ENCODE measurements around the gene EZH1.

The EZH1 gene

DNA sequence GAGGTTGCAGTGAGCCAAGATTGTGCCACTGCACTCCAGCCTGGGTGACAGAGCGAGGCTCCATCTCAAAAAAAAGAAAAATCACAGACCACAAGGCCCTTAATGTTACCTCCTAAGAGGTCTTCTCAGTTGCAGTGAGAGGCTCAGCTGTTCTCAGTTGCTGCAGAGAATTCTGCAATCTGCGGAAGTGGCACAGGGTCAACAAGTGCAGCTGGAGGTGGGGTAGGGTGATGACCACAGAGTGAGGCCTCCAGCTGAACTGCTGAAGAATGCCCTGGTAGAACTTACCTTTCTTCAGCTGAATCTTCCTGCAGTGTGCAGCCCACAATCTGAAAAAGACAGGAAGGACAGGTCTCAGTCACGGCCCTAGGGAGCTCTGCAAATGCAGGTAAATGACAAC, 36.3 kb downstream of the EZH1 start:
- Histone ChIP-seq H3K4me1 (ENCODE audit: control insufficient read depth, insufficient read depth, low read length) (no peaks in the 10 kb centered on the region), H3K27ac (ENCODE audit: low read length) (no peak overlapping the region), H3K9ac (ENCODE audit: low read length in 2 of 2) (no peak overlapping the region), H3K4me3 (ENCODE audit: low read length in 2 of 2) (no peak overlapping the region), H3K9me3 (ENCODE audit: control insufficient read depth in 2 of 2, low read length in 2 of 2) (no peaks in the 10 kb centered on the region), H3K36me3 (ENCODE audit: control insufficient read depth in 2 of 2, insufficient read depth in 2 of 2, low read length in 2 of 2) (peaks cover 72 to 77% of the 10 kb centered on the region in 2 donors), H3K27me3 (ENCODE audit: control insufficient read depth in 1 of 2, insufficient read depth in 2 of 2, low read length in 2 of 2) (no peaks in the 10 kb centered on the region)

DNA sequence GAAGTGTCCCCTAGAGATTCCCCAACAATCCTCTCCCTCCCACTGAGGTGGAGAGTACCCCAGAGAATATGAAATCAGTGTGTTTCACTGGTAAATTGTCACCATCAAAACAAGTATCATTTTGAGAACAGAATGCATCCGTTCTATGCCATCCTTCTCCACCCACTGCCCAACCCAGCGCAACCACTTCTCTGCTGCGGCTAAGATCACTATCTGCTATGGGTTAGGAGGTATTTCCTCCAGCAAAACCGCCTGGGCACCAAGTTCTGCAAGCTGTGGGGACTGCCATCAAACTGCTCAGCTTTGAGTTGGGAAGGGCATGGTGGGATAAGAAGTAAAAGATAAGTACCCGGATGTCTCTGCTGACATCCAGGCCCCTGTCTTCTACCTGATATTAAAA, 38.1 kb downstream of the EZH1 start:
- Histone ChIP-seq H3K9me3 (ENCODE audit: control insufficient read depth in 2 of 2, low read length in 2 of 2) (no peaks in the 10 kb centered on the region), H3K36me3 (ENCODE audit: control insufficient read depth in 2 of 2, insufficient read depth in 2 of 2, low read length in 2 of 2) (peaks cover 70 to 78% of the 10 kb centered on the region in 2 donors), H3K27me3 (ENCODE audit: control insufficient read depth in 1 of 2, insufficient read depth in 2 of 2, low read length in 2 of 2) (no peaks in the 10 kb centered on the region), H3K4me1 (ENCODE audit: control insufficient read depth, insufficient read depth, low read length) (no peaks in the 10 kb centered on the region), H3K9ac (ENCODE audit: low read length in 2 of 2) (no peak overlapping the region), H3K27ac (ENCODE audit: low read length) (no peak overlapping the region), H3K4me3 (ENCODE audit: low read length in 2 of 2) (no peak overlapping the region)

- no peaks in the 10 kb centered on the region for H3K27me3 ChIP-seq (ENCODE audit: control insufficient read depth in 1 of 2, insufficient read depth in 2 of 2, low read length in 2 of 2)
- H3K9ac ChIP-seq (ENCODE audit: low read length in 2 of 2), result no peak overlapping the region
- H3K9me3 ChIP-seq (ENCODE audit: control insufficient read depth in 2 of 2, low read length in 2 of 2), result no peaks in the 10 kb centered on the region
- no peak overlapping the region for H3K27ac ChIP-seq (ENCODE audit: low read length)
- no peaks in the 10 kb centered on the region for H3K4me1 ChIP-seq (ENCODE audit: control insufficient read depth, insufficient read depth, low read length)
- no peak overlapping the region for H3K4me3 ChIP-seq (ENCODE audit: low read length in 2 of 2)
- H3K36me3 ChIP-seq (ENCODE audit: control insufficient read depth in 2 of 2, insufficient read depth in 2 of 2, low read length in 2 of 2), result peaks cover 80 to 81% of the 10 kb centered on the region in 2 donors
Observed at GRCh38 chr17:42704837-42705494, 39.9 kb downstream of the EZH1 start.

GRCh38 chr17:42704490-42704836, 40.4 kb downstream of the EZH1 start:
- Histone ChIP-seq H3K4me3 (ENCODE audit: low read length in 2 of 2) (no peak overlapping the region), H3K9me3 (ENCODE audit: control insufficient read depth in 2 of 2, low read length in 2 of 2) (no peaks in the 10 kb centered on the region), H3K27me3 (ENCODE audit: control insufficient read depth in 1 of 2, insufficient read depth in 2 of 2, low read length in 2 of 2) (no peaks in the 10 kb centered on the region), H3K36me3 (ENCODE audit: control insufficient read depth in 2 of 2, insufficient read depth in 2 of 2, low read length in 2 of 2) (peaks cover 77 to 78% of the 10 kb centered on the region in 2 donors), H3K9ac (ENCODE audit: low read length in 2 of 2) (no peak overlapping the region), H3K4me1 (ENCODE audit: control insufficient read depth, insufficient read depth, low read length) (no peaks in the 10 kb centered on the region), H3K27ac (ENCODE audit: low read length) (no peak overlapping the region)

DNA sequence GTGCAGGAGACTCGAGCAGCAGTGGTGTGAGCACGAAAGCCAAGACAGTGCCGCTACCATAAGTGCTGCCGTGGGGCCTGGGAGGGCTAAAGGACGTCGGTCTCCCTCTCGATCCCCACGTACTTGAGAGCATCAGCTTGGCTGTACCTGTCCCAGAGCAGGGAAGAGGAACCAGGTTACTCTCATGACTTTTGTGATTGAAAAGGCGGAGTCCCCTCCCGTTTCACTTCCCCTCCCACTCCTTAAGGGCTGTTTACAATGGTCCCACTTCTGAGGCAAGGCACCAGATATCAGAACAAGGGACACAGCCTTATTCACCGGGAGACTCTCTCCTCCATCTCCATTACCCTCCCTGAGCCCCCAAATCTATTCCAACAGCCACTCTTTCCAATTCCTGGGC, 42.4 kb downstream of the EZH1 start:
- Histone ChIP-seq H3K36me3 (ENCODE audit: control insufficient read depth in 2 of 2, insufficient read depth in 2 of 2, low read length in 2 of 2) (peaks cover 67 to 73% of the 10 kb centered on the region in 2 donors), H3K4me1 (ENCODE audit: control insufficient read depth, insufficient read depth, low read length) (peaks cover 8% of the 10 kb centered on the region), H3K27me3 (ENCODE audit: control insufficient read depth in 1 of 2, insufficient read depth in 2 of 2, low read length in 2 of 2) (no peaks in the 10 kb centered on the region), H3K9me3 (ENCODE audit: control insufficient read depth in 2 of 2, low read length in 2 of 2) (no peaks in the 10 kb centered on the region), H3K27ac (ENCODE audit: low read length) (no peak overlapping the region), H3K9ac (ENCODE audit: low read length in 2 of 2) (no peak overlapping the region), H3K4me3 (ENCODE audit: low read length in 2 of 2) (no peak overlapping the region)

DNA sequence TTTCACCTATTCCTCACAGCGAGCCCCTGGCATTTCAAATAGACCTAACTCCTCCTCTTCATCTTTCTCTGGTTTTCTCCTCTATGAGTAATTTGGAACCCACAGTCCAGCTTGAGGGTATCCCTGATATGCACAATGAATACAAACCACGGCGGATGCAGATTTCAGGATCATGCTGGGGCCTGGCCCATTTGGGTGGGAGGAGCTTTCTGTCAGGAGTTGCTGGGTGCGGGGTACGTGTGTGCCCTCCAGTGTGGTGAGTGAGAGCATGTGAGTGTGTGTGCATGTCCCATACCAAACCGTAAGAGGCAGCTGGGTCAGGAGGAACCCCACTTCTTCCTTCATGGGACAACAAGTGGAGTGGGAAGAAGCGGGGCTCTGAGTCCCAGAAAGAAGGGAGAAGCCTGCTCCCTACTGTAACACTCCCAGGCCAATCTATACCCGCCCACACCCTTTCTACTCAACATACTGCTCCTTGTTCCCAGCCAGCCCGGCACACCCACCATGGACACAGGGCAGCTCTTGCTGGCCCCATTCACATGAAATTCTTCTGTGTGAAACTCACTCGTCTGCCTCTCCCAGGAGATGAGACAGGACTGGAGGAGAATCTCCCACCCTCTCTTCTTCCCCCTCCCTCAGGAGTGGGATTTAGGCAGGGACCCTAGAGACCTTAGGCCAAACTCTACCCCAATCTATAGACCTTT, 44.1 kb downstream of the EZH1 start:
- Histone ChIP-seq H3K9me3 (ENCODE audit: control insufficient read depth in 2 of 2, low read length in 2 of 2) (no peaks in the 10 kb centered on the region), H3K4me3 (ENCODE audit: low read length in 2 of 2) (no peak overlapping the region), H3K9ac (ENCODE audit: low read length in 2 of 2) (no peak overlapping the region), H3K27me3 (ENCODE audit: control insufficient read depth in 1 of 2, insufficient read depth in 2 of 2, low read length in 2 of 2) (no peaks in the 10 kb centered on the region), H3K27ac (ENCODE audit: low read length) (no peak overlapping the region), H3K4me1 (ENCODE audit: control insufficient read depth, insufficient read depth, low read length) (peaks cover 8% of the 10 kb centered on the region), H3K36me3 (ENCODE audit: control insufficient read depth in 2 of 2, insufficient read depth in 2 of 2, low read length in 2 of 2) (peaks cover 62% of the 10 kb centered on the region in 2 donors)

- Histone ChIP-seq H3K36me3 (ENCODE audit: control insufficient read depth in 2 of 2, insufficient read depth in 2 of 2, low read length in 2 of 2) (peaks cover 58 to 61% of the 10 kb centered on the region in 2 donors), H3K27ac (ENCODE audit: low read length) (peak overlapping the region; percentile 37), H3K9ac (ENCODE audit: low read length in 2 of 2) (no peak overlapping the region), H3K4me3 (ENCODE audit: low read length in 2 of 2) (no peak overlapping the region), H3K4me1 (ENCODE audit: control insufficient read depth, insufficient read depth, low read length) (peaks cover 8% of the 10 kb centered on the region), H3K9me3 (ENCODE audit: control insufficient read depth in 2 of 2, low read length in 2 of 2) (no peaks in the 10 kb centered on the region), H3K27me3 (ENCODE audit: control insufficient read depth in 1 of 2, insufficient read depth in 2 of 2, low read length in 2 of 2) (no peaks in the 10 kb centered on the region)
Observed at GRCh38 chr17:42699415-42699740, 45.5 kb downstream of the EZH1 start.

DNA sequence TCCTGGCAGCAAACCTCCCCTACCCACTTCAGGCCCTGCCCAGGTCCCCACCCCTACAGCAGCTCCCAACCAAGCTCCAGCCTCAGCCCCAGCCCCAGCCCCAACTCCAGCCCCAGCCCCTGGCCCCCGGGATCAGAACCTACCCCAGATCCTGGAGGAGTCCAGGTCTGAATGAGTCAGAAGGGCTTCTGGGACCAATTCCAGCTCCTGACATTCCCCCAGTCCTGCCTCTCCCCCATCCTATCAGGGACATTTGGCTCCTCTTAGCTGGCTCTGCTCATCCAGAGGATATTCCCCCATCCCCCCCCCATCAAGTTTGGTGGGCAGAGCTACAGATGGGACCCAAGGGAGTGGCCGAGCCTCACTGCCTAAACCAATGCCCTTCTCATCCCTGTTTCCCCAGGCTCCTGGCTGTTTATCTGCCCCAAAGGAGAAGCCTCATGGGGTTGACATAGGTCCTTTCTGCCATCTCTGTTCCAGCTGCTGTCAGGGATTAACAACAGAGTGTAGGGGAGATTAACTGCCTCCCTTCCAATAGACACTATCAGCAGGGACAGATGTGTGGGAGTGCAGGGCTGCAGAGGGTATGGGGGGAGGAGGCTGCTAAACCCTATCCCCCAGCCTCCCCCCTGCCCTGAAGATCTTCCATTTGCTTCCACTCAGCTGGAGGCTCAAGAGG, 46.0 kb downstream of the EZH1 start:
- Histone ChIP-seq H3K27ac (ENCODE audit: low read length) (peak overlapping the region; percentile 37), H3K9me3 (ENCODE audit: control insufficient read depth in 2 of 2, low read length in 2 of 2) (no peaks in the 10 kb centered on the region), H3K36me3 (ENCODE audit: control insufficient read depth in 2 of 2, insufficient read depth in 2 of 2, low read length in 2 of 2) (peaks cover 55 to 58% of the 10 kb centered on the region in 2 donors), H3K4me3 (ENCODE audit: low read length in 2 of 2) (no peak overlapping the region), H3K27me3 (ENCODE audit: control insufficient read depth in 1 of 2, insufficient read depth in 2 of 2, low read length in 2 of 2) (no peaks in the 10 kb centered on the region), H3K9ac (ENCODE audit: low read length in 2 of 2) (no peak overlapping the region), H3K4me1 (ENCODE audit: control insufficient read depth, insufficient read depth, low read length) (peaks cover 8% of the 10 kb centered on the region)

GRCh38 chr17:42697108-42697811, 47.6 kb downstream of the EZH1 start:
- Histone ChIP-seq H3K4me1 (ENCODE audit: control insufficient read depth, insufficient read depth, low read length) (peaks cover 8% of the 10 kb centered on the region), H3K36me3 (ENCODE audit: control insufficient read depth in 2 of 2, insufficient read depth in 2 of 2, low read length in 2 of 2) (peaks cover 52 to 59% of the 10 kb centered on the region in 2 donors), H3K4me3 (ENCODE audit: low read length in 2 of 2) (no peak overlapping the region), H3K27me3 (ENCODE audit: control insufficient read depth in 1 of 2, insufficient read depth in 2 of 2, low read length in 2 of 2) (no peaks in the 10 kb centered on the region), H3K27ac (ENCODE audit: low read length) (no peak overlapping the region), H3K9ac (ENCODE audit: low read length in 2 of 2) (no peak overlapping the region), H3K9me3 (ENCODE audit: control insufficient read depth in 2 of 2, low read length in 2 of 2) (no peaks in the 10 kb centered on the region)

DNA sequence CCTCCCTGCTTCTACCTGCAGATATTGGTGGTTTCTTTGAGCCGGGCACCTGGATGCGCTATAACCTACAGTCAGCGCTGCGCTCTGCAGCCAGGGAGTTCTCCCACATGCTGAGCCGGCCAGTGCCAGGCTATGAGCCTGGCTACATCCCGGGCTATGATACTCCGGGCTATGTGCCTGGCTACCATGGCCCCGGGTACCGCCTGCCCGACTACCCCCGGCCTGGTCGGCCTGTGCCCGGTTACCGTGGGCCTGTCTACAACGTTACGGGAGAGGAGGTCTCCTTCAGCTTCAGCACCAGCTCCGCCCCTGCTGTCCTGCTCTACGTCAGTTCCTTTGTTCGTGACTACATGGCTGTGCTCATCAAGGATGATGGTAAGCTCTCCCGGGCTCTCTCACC, 49.3 kb downstream of the EZH1 start:
- no peaks in the 10 kb centered on the region for H3K27me3 ChIP-seq (ENCODE audit: control insufficient read depth in 1 of 2, insufficient read depth in 2 of 2, low read length in 2 of 2)
- H3K4me3 ChIP-seq (ENCODE audit: low read length in 2 of 2), result no peak overlapping the region
- H3K9me3 ChIP-seq (ENCODE audit: control insufficient read depth in 2 of 2, low read length in 2 of 2), result no peaks in the 10 kb centered on the region
- H3K4me1 ChIP-seq (ENCODE audit: control insufficient read depth, insufficient read depth, low read length), result peaks cover 8% of the 10 kb centered on the region
- H3K9ac ChIP-seq (ENCODE audit: low read length in 2 of 2), result no peak overlapping the region
- no peak overlapping the region for H3K27ac ChIP-seq (ENCODE audit: low read length)
- H3K36me3 ChIP-seq (ENCODE audit: control insufficient read depth in 2 of 2, insufficient read depth in 2 of 2, low read length in 2 of 2), result peaks cover 45 to 53% of the 10 kb centered on the region in 2 donors
